ENCODE measurements around the gene KCNMA1. TPM values are rescaled to one million over a fixed set of nuclear protein-coding genes. Genes with fewer than 3 reads are reported as not detected.

KCNMA1 gene
- polyA plus RNA-seq, 1 donor from 2014 or later, result 60.8 TPM

DNA sequence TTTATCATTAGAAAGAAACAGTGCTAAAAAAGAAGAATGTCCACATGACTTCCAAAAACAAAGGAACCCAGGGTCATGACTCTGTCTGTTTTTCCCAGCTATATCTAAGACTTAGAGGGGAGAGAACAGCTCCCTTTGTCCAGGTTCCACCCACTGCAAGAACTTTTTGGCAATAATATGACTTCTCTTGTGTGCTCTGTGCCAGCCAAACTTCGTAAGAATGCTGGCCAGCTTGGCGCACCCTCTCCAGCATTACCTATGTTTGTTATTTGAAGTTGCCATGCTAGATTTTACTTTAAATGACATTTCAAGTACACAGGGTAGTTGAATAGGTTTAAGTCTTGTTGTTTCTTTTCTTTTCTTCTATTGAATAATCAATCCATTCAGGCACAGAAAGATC, 371.4 kb downstream of the KCNMA1 start:
- H3K4me2 ChIP-seq (ENCODE audit: low read length), result no peak overlapping the region
- no peak overlapping the region for H3K4me3 ChIP-seq (ENCODE audit: low read length)
- peak overlapping the region; percentile 59 for H3K9ac ChIP-seq (ENCODE audit: low read length)
- no peak overlapping the region for H2AFZ ChIP-seq (ENCODE audit: low read depth, low read length)
- no peaks in the 10 kb centered on the region for H3K36me3 ChIP-seq (ENCODE audit: insufficient read depth, low read length)
- no peaks in the 10 kb centered on the region for H3F3A ChIP-seq (ENCODE audit: insufficient read depth, low read length, poor library complexity, severe bottlenecking)
- H4K20me1 ChIP-seq (ENCODE audit: insufficient read depth), result no peaks in the 10 kb centered on the region
- H3K9me2 ChIP-seq (ENCODE audit: insufficient read depth, low read length), result no peaks in the 10 kb centered on the region
- H3K27ac ChIP-seq (ENCODE audit: low read length), result peak overlapping the region; percentile 98
- no peaks in the 10 kb centered on the region for H3K9me3 ChIP-seq (ENCODE audit: low read length)
- no peaks in the 10 kb centered on the region for H3K79me2 ChIP-seq (replicated peaks; ENCODE audit: insufficient read depth, low read length)
- no peak for TF ChIP-seq POLR2AphosphoS5 (IDR thresholded peaks at IDR 0.05)
- no peak for TF ChIP-seq SMC3 (conservative IDR thresholded peaks at IDR 0.05; ENCODE audit: poor library complexity)
- no peak for TF ChIP-seq EP300 (conservative IDR thresholded peaks at IDR 0.05; ENCODE audit: poor library complexity, severe bottlenecking)
- no peak for TF ChIP-seq TAF1 (IDR thresholded peaks at IDR 0.05; ENCODE audit: low read depth)
- TF ChIP-seq RAD21 (conservative IDR thresholded peaks at IDR 0.05), result no peak
- TF ChIP-seq MXI1 (conservative IDR thresholded peaks at IDR 0.05; ENCODE audit: poor library complexity, severe bottlenecking), result no peak
- TF ChIP-seq, protein P1, sequence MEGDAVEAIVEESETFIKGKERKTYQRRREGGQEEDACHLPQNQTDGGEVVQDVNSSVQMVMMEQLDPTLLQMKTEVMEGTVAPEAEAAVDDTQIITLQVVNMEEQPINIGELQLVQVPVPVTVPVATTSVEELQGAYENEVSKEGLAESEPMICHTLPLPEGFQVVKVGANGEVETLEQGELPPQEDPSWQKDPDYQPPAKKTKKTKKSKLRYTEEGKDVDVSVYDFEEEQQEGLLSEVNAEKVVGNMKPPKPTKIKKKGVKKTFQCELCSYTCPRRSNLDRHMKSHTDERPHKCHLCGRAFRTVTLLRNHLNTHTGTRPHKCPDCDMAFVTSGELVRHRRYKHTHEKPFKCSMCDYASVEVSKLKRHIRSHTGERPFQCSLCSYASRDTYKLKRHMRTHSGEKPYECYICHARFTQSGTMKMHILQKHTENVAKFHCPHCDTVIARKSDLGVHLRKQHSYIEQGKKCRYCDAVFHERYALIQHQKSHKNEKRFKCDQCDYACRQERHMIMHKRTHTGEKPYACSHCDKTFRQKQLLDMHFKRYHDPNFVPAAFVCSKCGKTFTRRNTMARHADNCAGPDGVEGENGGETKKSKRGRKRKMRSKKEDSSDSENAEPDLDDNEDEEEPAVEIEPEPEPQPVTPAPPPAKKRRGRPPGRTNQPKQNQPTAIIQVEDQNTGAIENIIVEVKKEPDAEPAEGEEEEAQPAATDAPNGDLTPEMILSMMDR (IDR thresholded peaks at IDR 0.05; ENCODE audit: poor library complexity, severe bottlenecking), result no peak
- no peak for TF ChIP-seq EZH2 (IDR thresholded peaks at IDR 0.05; ENCODE audit: borderline replicate concordance, insufficient read depth, low read length, poor library complexity, severe bottlenecking)
- TF ChIP-seq, protein P2, sequence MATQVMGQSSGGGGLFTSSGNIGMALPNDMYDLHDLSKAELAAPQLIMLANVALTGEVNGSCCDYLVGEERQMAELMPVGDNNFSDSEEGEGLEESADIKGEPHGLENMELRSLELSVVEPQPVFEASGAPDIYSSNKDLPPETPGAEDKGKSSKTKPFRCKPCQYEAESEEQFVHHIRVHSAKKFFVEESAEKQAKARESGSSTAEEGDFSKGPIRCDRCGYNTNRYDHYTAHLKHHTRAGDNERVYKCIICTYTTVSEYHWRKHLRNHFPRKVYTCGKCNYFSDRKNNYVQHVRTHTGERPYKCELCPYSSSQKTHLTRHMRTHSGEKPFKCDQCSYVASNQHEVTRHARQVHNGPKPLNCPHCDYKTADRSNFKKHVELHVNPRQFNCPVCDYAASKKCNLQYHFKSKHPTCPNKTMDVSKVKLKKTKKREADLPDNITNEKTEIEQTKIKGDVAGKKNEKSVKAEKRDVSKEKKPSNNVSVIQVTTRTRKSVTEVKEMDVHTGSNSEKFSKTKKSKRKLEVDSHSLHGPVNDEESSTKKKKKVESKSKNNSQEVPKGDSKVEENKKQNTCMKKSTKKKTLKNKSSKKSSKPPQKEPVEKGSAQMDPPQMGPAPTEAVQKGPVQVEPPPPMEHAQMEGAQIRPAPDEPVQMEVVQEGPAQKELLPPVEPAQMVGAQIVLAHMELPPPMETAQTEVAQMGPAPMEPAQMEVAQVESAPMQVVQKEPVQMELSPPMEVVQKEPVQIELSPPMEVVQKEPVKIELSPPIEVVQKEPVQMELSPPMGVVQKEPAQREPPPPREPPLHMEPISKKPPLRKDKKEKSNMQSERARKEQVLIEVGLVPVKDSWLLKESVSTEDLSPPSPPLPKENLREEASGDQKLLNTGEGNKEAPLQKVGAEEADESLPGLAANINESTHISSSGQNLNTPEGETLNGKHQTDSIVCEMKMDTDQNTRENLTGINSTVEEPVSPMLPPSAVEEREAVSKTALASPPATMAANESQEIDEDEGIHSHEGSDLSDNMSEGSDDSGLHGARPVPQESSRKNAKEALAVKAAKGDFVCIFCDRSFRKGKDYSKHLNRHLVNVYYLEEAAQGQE (IDR thresholded peaks at IDR 0.05; ENCODE audit: borderline replicate concordance), result no peak
- H3K27me3 ChIP-seq (ENCODE audit: insufficient read depth, low read depth, low read length), result no peaks in the 10 kb centered on the region

DNA sequence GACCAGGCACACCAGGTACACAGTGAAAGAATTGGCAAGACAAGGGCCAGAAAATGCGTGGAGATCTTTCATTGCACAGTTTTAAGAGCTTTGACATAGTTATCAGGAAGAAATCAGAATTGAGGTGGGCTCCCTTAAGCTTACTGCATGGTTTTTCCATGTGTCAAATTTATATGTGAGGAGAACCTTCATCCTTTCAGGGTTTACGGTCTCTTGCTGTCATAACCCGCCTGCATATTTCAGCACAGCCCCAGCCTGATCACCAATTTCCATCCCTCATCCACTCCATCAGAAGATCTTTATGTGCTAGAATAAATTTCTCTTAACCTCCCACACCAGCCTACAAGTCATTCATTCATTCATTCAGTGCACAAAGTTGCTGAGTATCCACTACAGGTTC, 373.1 kb downstream of the KCNMA1 start:
- no peak overlapping the region for H3K4me3 ChIP-seq (ENCODE audit: low read length)
- TF ChIP-seq, protein P2 (IDR thresholded peaks at IDR 0.05; ENCODE audit: borderline replicate concordance), result no peak
- TF ChIP-seq EP300 (conservative IDR thresholded peaks at IDR 0.05; ENCODE audit: poor library complexity, severe bottlenecking) (no peak), MXI1 (conservative IDR thresholded peaks at IDR 0.05; ENCODE audit: poor library complexity, severe bottlenecking) (no peak), SMC3 (conservative IDR thresholded peaks at IDR 0.05; ENCODE audit: poor library complexity) (no peak)
- TF ChIP-seq, protein P1 (IDR thresholded peaks at IDR 0.05; ENCODE audit: poor library complexity, severe bottlenecking), result no peak
- no peaks in the 10 kb centered on the region for H3F3A ChIP-seq (ENCODE audit: insufficient read depth, low read length, poor library complexity, severe bottlenecking)
- H3K27ac ChIP-seq (ENCODE audit: low read length), result peak overlapping the region; percentile 37
- no peaks in the 10 kb centered on the region for H3K27me3 ChIP-seq (ENCODE audit: insufficient read depth, low read depth, low read length)
- no peaks in the 10 kb centered on the region for H3K9me3 ChIP-seq (ENCODE audit: low read length)
- no peak overlapping the region for H3K9ac ChIP-seq (ENCODE audit: low read length)
- H3K36me3 ChIP-seq (ENCODE audit: insufficient read depth, low read length), result no peaks in the 10 kb centered on the region
- H4K20me1 ChIP-seq (ENCODE audit: insufficient read depth), result no peaks in the 10 kb centered on the region
- H3K4me2 ChIP-seq (ENCODE audit: low read length), result no peak overlapping the region
- no peak overlapping the region for H2AFZ ChIP-seq (ENCODE audit: low read depth, low read length)
- no peaks in the 10 kb centered on the region for H3K9me2 ChIP-seq (ENCODE audit: insufficient read depth, low read length)
- no peaks in the 10 kb centered on the region for H3K79me2 ChIP-seq (replicated peaks; ENCODE audit: insufficient read depth, low read length)

Measured in neural cell (in vitro differentiated cells).